ENCODE results near the gene SERTAD2.

DNA sequence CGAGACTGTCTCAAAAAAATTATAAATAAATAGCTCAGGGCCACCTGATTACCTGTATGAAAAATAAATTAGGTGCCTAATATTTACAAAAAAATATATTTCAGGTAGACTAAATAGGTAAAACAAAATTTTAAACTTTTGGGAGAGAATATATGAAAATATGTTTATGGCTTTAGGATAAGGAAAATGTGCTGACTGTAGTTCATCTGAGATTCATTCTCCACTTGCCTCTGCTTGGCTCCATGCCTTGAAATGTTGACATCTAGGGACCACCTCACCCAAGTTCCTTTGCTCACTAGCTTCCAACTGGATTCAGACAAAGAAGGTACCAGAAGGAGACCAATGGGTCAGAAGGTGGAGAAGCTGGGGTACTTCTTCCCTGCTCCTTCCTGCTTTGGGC lies 9.7 kb upstream of the SERTAD2 start:
- TF ChIP-seq POLR2A (IDR thresholded peaks at IDR 0.05): no peak
- no peak for TF ChIP-seq CTCF (IDR thresholded peaks at IDR 0.05)

All from thyroid gland (tissue), 4 donors.